K562 (cell line): Measurements from ENCODE around the gene CDH1. TPM values are rescaled to one million over a fixed set of nuclear protein-coding genes. Genes with fewer than 3 reads are reported as not detected.
A peak's percentile ranks its signal among the peaks of the same experiment; 100 is the strongest.

Source experiments
- CAMTA2 ChIP-seq: fragments of 250-450 bp; sonication (Bioruptor Pico); conservative IDR thresholded peaks from 2 replicates; pipeline ENCODE4 v1.5.1; 2022
- CCAR2 ChIP-seq: fragments of 200-400 bp; formaldehyde crosslinking; IDR thresholded peaks from 2 replicates; pipeline ENCODE4 v1.6.1; 2017; ENCODE audit warnings: mild to moderate bottlenecking, low read depth, low read length
- CHD7 ChIP-seq: fragments of 200-600 bp; sonication (generic); IDR thresholded peaks from one replicate; pipeline ENCODE4 v1.6.1; 2012; ENCODE audit warnings: mild to moderate bottlenecking, low read depth, low read length, inconsistent platforms
- HMGN3 ChIP-seq: IDR thresholded peaks from 2 replicates; pipeline ENCODE4 v1.6.1; 2011; ENCODE audit warnings: borderline replicate concordance, low read depth, mild to moderate bottlenecking, mixed read lengths, low read length; ENCODE audit not compliant: insufficient read length; ENCODE audit errors: extremely low read depth
- KLF13 ChIP-seq: fragments of 450-650 bp; IDR thresholded peaks from 2 replicates; pipeline ENCODE4 v1.6.1; 2016; ENCODE audit warnings: missing genetic modification characterization, low read depth, mild to moderate bottlenecking, missing compliant biosample characterization, moderate library complexity, borderline replicate concordance
- NFIC ChIP-seq: fragments of 450-650 bp; IDR thresholded peaks from 2 replicates; pipeline ENCODE4 v1.6.1; 2017; ENCODE audit warnings: mild to moderate bottlenecking, inconsistent platforms
- NFYB ChIP-seq: IDR thresholded peaks from 2 replicates; pipeline ENCODE4 v1.6.1; 2011; ENCODE audit warnings: mild to moderate bottlenecking, moderate library complexity; ENCODE audit not compliant: insufficient read length; ENCODE audit errors: extremely low read depth
- PHF20 ChIP-seq: fragments of 450-650 bp; IDR thresholded peaks from 2 replicates; pipeline ENCODE4 v1.6.1; 2018; ENCODE audit not compliant: partially characterized antibody
- RAD21 ChIP-seq, 2 experiments: fragments of 250-450 bp in 1 of 2; fragments of 450-650 bp in 1 of 2; sonication (Bioruptor Pico) in 1 of 2; formaldehyde crosslinking in 1 of 2; IDR thresholded peaks in 1 of 2; conservative IDR thresholded peaks in 1 of 2; 2 replicates each; pipeline versions ENCODE4 v1.4.0 to v1.8.0; 2020 to 2022; ENCODE audit warnings: mild to moderate bottlenecking in 2 of 2, moderate library complexity in 1 of 2
- RCOR1 ChIP-seq, 2 experiments: IDR thresholded peaks; 2 replicates each; pipeline ENCODE4 v1.6.1; 2012; ENCODE audit warnings: low read depth in 2 of 2, low read length in 2 of 2, borderline replicate concordance in 1 of 2, improper control_type of control experiment in 1 of 2
- ZBED1 ChIP-seq: IDR thresholded peaks from 2 replicates; pipeline ENCODE4 v1.6.1; 2014
- ZNF12 ChIP-seq: sonication (generic); formaldehyde crosslinking; IDR thresholded peaks from 2 replicates; pipeline ENCODE4 v1.4.0; 2020; ENCODE audit warnings: mild to moderate bottlenecking, missing genetic modification reagents
- ZNF165 ChIP-seq: fragments of 250-450 bp; sonication (Bioruptor Pico); IDR thresholded peaks from 2 replicates; pipeline ENCODE4 v1.4.0; 2020; ENCODE audit warnings: borderline replicate concordance
- ZNF253 ChIP-seq: fragments of 250-450 bp; sonication (Bioruptor Pico); conservative IDR thresholded peaks from 2 replicates; pipeline ENCODE4 v1.6.1; 2021; ENCODE audit warnings: mild to moderate bottlenecking
- polyA plus RNA-seq, 8 experiments: library from polyadenylated mRNA; depleted of rRNA in 4 of 8; stranded (reverse) in 5 of 8; unstranded in 3 of 8; fragments of >200 nt; fragmentation: Nextera tagmentation in 2 of 8; fragmentation: Illumina TruSeq in 1 of 8; extraction: Ambion mirVana in 2 of 8; extraction: Trizol in 1 of 8; gene quantifications; 2 replicates each; pipeline versions ENCODE4 v1.2.1 to v1.2.3, GENCODE V29; 2011 to 2014; ENCODE audit warnings: inconsistent platforms in 1 of 8, missing spikeins in 1 of 8
- total RNA-seq, 7 experiments: library from RNA; depleted of rRNA in 6 of 7; stranded (reverse); fragments of >200 nt in 6 of 7; fragmentation: Illumina TruSeq in 2 of 7; extraction: Trizol in 2 of 7; gene quantifications; 2 replicates each; pipeline versions ENCODE4 v1.2.1 to v1.2.3, GENCODE V29; 2011 to 2021; ENCODE audit warnings: low replicate concordance in 1 of 7
- TF ChIP-seq, protein P1 (sequence below): fragments of 450-650 bp; IDR thresholded peaks from 2 replicates; pipeline ENCODE4 v1.6.1; 2016; ENCODE audit warnings: mild to moderate bottlenecking

Gene CDH1
- total and polyA plus RNA-seq, 9 of the 15 experiments (the other 6 are each of a cell fraction or from before 2014, with no cell fraction given), result 0.01 to 0.69 TPM; not detected in 7

GRCh38 chr16:68704232-68704867 is 32.7 kb upstream of the CDH1 start (continued):
- no peak for TF ChIP-seq ZBED1
- no peak for TF ChIP-seq ZNF165 (CRISPR knock-in tag)
- TF ChIP-seq NFYB, result no peak
- no peak for TF ChIP-seq NFIC
- no peak for TF ChIP-seq HMGN3
- no peak for TF ChIP-seq CAMTA2
- TF ChIP-seq ZNF253 (CRISPR knock-in tag), result no peak
- peak; percentile 90 to 99 for TF ChIP-seq RAD21 (CRISPR knock-in tag; conservative IDR thresholded peaks at IDR 0.05 in 1 of 2, IDR thresholded peaks at IDR 0.05 in 1 of 2)
- no peak for TF ChIP-seq ZNF12 (CRISPR knock-in tag)
- TF ChIP-seq, protein P1, sequence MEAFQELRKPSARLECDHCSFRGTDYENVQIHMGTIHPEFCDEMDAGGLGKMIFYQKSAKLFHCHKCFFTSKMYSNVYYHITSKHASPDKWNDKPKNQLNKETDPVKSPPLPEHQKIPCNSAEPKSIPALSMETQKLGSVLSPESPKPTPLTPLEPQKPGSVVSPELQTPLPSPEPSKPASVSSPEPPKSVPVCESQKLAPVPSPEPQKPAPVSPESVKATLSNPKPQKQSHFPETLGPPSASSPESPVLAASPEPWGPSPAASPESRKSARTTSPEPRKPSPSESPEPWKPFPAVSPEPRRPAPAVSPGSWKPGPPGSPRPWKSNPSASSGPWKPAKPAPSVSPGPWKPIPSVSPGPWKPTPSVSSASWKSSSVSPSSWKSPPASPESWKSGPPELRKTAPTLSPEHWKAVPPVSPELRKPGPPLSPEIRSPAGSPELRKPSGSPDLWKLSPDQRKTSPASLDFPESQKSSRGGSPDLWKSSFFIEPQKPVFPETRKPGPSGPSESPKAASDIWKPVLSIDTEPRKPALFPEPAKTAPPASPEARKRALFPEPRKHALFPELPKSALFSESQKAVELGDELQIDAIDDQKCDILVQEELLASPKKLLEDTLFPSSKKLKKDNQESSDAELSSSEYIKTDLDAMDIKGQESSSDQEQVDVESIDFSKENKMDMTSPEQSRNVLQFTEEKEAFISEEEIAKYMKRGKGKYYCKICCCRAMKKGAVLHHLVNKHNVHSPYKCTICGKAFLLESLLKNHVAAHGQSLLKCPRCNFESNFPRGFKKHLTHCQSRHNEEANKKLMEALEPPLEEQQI, result no peak
- no peak for TF ChIP-seq CCAR2
- 0 out of 4 replicates have a peak, but pooled peaks of 1 of the 2 experiments have one; percentile 4 for TF ChIP-seq RCOR1 (IDR thresholded peaks at IDR 0.05; ENCODE audit: borderline replicate concordance in 1 of 2, low read depth in 2 of 2, low read length in 2 of 2)
- TF ChIP-seq KLF13, result no peak
- TF ChIP-seq PHF20, result no peak
- TF ChIP-seq CHD7, result no peak
